GM18505 (cell line): Measurements from ENCODE around the gene NFKB1.
"Not testable (repeated sequence)": the region's sequence is repeated elsewhere in the genome, so short reads cannot be mapped to it uniquely, and the experiment has no call there.

Source experiments
- ATAC-seq: cut with Tn5 transposase; IDR thresholded peaks from one replicate; pipeline ENCODE4 v1.9.1; 2021; ENCODE audit not compliant: unreplicated experiment
- POLR2A ChIP-seq: IDR thresholded peaks from 4 replicates; pipeline ENCODE4 v1.6.1; 2011; ENCODE audit warnings: borderline replicate concordance; ENCODE audit not compliant: insufficient read depth, insufficient read length; ENCODE audit errors: extremely low read depth

NFKB1 gene

GRCh38 chr4:102500696-102501446 is at the start of gene NFKB1:
Gene NFKB1, plus strand, starts transcription at chr4:102501359. Its CDS starts 24,160 bp downstream, at chr4:102525519.
- ATAC-seq: peak; percentile 57
- TF ChIP-seq POLR2A: peak; percentile 77

GRCh38 chr4:102452854-102453253 is 48.3 kb upstream of the NFKB1 start:
- no peak for ATAC-seq
- no peak for TF ChIP-seq POLR2A

GRCh38 chr4:102453827-102454226 is 47.3 kb upstream of the NFKB1 start:
- no peak for ATAC-seq
- no peak for TF ChIP-seq POLR2A

- ATAC-seq: no peak
- TF ChIP-seq POLR2A: no peak
Observed at GRCh38 chr4:102454268-102454667, 46.9 kb upstream of the NFKB1 start.

GRCh38 chr4:102454981-102455685 is 46.0 kb upstream of the NFKB1 start:
- ATAC-seq: no peak

DNA sequence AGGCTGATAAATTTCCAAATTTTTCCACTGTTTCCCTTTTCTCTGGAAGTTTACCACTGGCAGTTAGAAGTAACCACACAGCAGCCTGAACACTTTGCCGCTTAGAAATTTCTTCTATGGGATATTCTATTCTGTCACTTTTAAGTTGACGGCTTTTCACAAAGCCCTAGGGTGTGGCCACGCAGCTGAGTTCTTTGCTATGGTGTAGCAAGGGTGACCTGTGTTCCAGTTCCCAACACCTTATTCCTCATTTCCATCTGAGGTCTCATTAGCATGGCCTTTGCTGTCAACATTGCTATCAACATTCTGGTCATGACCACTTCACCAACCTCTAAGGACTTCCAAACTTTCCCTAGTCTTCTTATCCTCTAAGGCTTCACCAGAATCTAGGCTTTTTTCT is 45.4 kb upstream of the NFKB1 start:
- no peak for TF ChIP-seq POLR2A
- ATAC-seq: no peak

More at GRCh38 chr4:102454981-102455685, 46.0 kb upstream of the NFKB1 start:
- TF ChIP-seq POLR2A: no peak

DNA sequence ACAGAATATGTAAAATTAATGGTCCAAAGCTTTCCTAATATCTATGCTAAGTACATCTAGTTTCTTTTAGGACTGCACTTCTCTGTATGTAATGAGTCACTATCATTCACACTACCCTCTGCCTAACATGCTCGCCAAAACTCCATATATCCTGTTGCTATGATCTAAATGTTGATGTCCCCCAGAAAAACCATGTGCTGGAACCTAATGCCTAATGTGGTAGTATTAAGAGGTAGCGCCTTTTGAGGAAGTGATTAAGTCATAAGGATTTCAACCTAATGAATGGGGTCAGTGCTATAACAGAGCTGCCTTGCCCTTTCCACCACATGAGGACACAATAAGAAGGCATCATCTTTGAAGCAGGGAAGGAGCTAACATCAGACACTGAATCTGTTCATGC is 34.9 kb upstream of the NFKB1 start:
- TF ChIP-seq POLR2A: no peak
- ATAC-seq: no peak

GRCh38 chr4:102469806-102470205 is 31.4 kb upstream of the NFKB1 start:
- TF ChIP-seq POLR2A: no peak
- no peak for ATAC-seq

- no peak for ATAC-seq
- no peak for TF ChIP-seq POLR2A
Observed at GRCh38 chr4:102472441-102473013, 28.6 kb upstream of the NFKB1 start.

DNA sequence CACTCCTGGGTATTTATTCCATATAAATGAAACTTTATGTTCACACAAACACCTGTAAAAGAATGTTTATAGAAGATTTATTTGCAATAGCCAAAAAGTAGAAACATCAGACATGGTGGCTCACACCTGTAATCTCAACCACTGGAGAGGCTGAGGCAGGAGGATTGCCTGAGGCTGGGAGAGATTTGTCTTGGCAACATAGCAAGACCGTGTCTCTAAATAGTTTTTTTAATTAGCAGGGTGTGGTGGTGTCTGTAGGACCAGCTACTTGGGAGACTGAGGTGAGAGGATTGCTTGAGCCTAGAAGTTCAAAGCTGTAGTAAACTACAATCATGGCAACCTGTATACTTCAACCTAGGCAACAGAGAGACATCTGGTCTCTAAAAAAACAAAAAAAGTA is 27.7 kb upstream of the NFKB1 start:
- no peak for ATAC-seq
- TF ChIP-seq POLR2A: no peak

GRCh38 chr4:102474736-102475504 is 26.2 kb upstream of the NFKB1 start:
- no peak for ATAC-seq
- no peak for TF ChIP-seq POLR2A

GRCh38 chr4:102477657-102478056 is 23.5 kb upstream of the NFKB1 start:
- no peak for ATAC-seq
- no peak for TF ChIP-seq POLR2A

- ATAC-seq: no peak
- no peak for TF ChIP-seq POLR2A
Observed at GRCh38 chr4:102478186-102478585, 23.0 kb upstream of the NFKB1 start.

- ATAC-seq: not testable (repeated sequence)
Observed at GRCh38 chr4:102479832-102480231, 21.3 kb upstream of the NFKB1 start.
